Loucy (cell line): Measurements from ENCODE around the gene POU4F1.

Experiments
- H2AFZ ChIP-seq: fragments of 200-600 bp; sonication (generic); 2 replicates; pipeline ENCODE4 v1.6.0; 2016; ENCODE audit warnings: antibody characterized with exemption, mild to moderate bottlenecking, low read length, moderate library complexity
- H3F3A ChIP-seq: fragments of 200-600 bp; 2 replicates; pipeline ENCODE4 v1.6.0; 2016; ENCODE audit warnings: antibody characterized with exemption, low read depth, mild to moderate bottlenecking
- H3K27me3 ChIP-seq: fragments of 200-600 bp; sonication (generic); 2 replicates; pipeline ENCODE4 v1.6.1; 2014; ENCODE audit warnings: low read length, mild to moderate bottlenecking; ENCODE audit not compliant: insufficient read depth, poor library complexity, severe bottlenecking
- H3K36me3 ChIP-seq: fragments of 200-600 bp; sonication (generic); 2 replicates; pipeline ENCODE4 v1.6.1; 2016; ENCODE audit warnings: low read length; ENCODE audit not compliant: insufficient read depth
- H3K4me1 ChIP-seq: fragments of 200-600 bp; sonication (generic); 2 replicates; pipeline ENCODE4 v1.5.1; 2014; ENCODE audit warnings: low read length, mild to moderate bottlenecking; ENCODE audit not compliant: insufficient read depth, poor library complexity, severe bottlenecking
- H3K4me2 ChIP-seq: fragments of 200-600 bp; sonication (generic); 2 replicates; pipeline ENCODE4 v1.6.0; 2014; ENCODE audit warnings: antibody characterized with exemption, low read length, low read depth, mild to moderate bottlenecking; ENCODE audit not compliant: poor library complexity, severe bottlenecking
- H3K4me3 ChIP-seq: fragments of 200-600 bp; sonication (generic); 2 replicates; pipeline ENCODE4 v1.5.1; 2014; ENCODE audit warnings: low read length, mild to moderate bottlenecking, mixed read lengths; ENCODE audit not compliant: poor library complexity, severe bottlenecking
- H3K79me2 ChIP-seq: fragments of 200-600 bp; sonication (generic); 2 replicates; pipeline ENCODE4 v1.6.1; 2014; ENCODE audit warnings: low read length; ENCODE audit not compliant: insufficient read depth
- H3K9ac ChIP-seq: fragments of 200-600 bp; sonication (generic); 2 replicates; pipeline ENCODE4 v1.6.0; 2014; ENCODE audit warnings: mild to moderate bottlenecking, low read depth, low read length, moderate library complexity; ENCODE audit not compliant: poor library complexity, severe bottlenecking
- H3K9me2 ChIP-seq: fragments of 200-600 bp; sonication (generic); replicated peaks from 2 replicates; pipeline ENCODE4 v1.6.1; 2016; ENCODE audit warnings: low read depth, low read length, mixed read lengths
- H3K9me3 ChIP-seq: fragments of 200-600 bp; sonication (generic); 2 replicates; pipeline ENCODE4 v1.6.1; 2014; ENCODE audit warnings: mild to moderate bottlenecking, antibody characterized with exemption, low read length, low read depth; ENCODE audit not compliant: insufficient read depth
- H4K20me1 ChIP-seq: fragments of 200-600 bp; sonication (generic); 2 replicates; pipeline ENCODE4 v1.6.0; 2014; ENCODE audit warnings: antibody characterized with exemption, low read length, mild to moderate bottlenecking; ENCODE audit not compliant: insufficient read depth, poor library complexity, severe bottlenecking
- CTCF ChIP-seq: fragments of 200-600 bp; sonication (generic); conservative IDR thresholded peaks from 2 replicates; pipeline ENCODE4 v1.5.1; 2014; ENCODE audit warnings: mild to moderate bottlenecking, antibody characterized with exemption, low read length
- EZH2phosphoT487 ChIP-seq: fragments of 200-600 bp; IDR thresholded peaks from 2 replicates; pipeline ENCODE4 v1.6.1; 2018; ENCODE audit warnings: antibody characterized with exemption, mild to moderate bottlenecking, moderate library complexity, borderline replicate concordance

The POU4F1 gene

GRCh38 chr13:78594456-78594975 lies 8.8 kb downstream of the POU4F1 start:
- Histone ChIP-seq H3K4me2 (no peak overlapping the region), H3K4me1 (peaks cover 2% of the 10 kb centered on the region), H3K36me3 (no peaks in the 10 kb centered on the region), H3K27me3 (peaks cover 5% of the 10 kb centered on the region), H2AFZ (no peak overlapping the region), H3K9me3 (no peaks in the 10 kb centered on the region), H3K4me3 (no peak overlapping the region), H3K9me2 (no peaks in the 10 kb centered on the region), H3K79me2 (no peaks in the 10 kb centered on the region), H3F3A (no peaks in the 10 kb centered on the region), H3K9ac (no peak overlapping the region), H4K20me1 (no peaks in the 10 kb centered on the region)
- TF ChIP-seq EZH2phosphoT487 (no peak), CTCF (no peak)

- Histone ChIP-seq H3K9me3 (no peaks in the 10 kb centered on the region), H3F3A (no peaks in the 10 kb centered on the region), H3K4me1 (peaks cover under 1% of the 10 kb centered on the region), H3K36me3 (no peaks in the 10 kb centered on the region), H3K79me2 (no peaks in the 10 kb centered on the region), H3K27me3 (peaks cover 5% of the 10 kb centered on the region), H3K9me2 (no peaks in the 10 kb centered on the region), H2AFZ (no peak overlapping the region), H3K4me2 (no peak overlapping the region), H3K4me3 (no peak overlapping the region), H3K9ac (no peak overlapping the region), H4K20me1 (no peaks in the 10 kb centered on the region)
- TF ChIP-seq EZH2phosphoT487 (no peak), CTCF (no peak)
Measured at GRCh38 chr13:78593652-78594455, 9.5 kb downstream of the POU4F1 start.

- TF ChIP-seq CTCF (no peak), EZH2phosphoT487 (no peak)
- Histone ChIP-seq H3K9me3 (no peaks in the 10 kb centered on the region), H3K36me3 (no peaks in the 10 kb centered on the region), H3K79me2 (no peaks in the 10 kb centered on the region), H3K9ac (no peak overlapping the region), H3K4me3 (no peak overlapping the region), H2AFZ (no peak overlapping the region), H4K20me1 (no peaks in the 10 kb centered on the region), H3K27me3 (peaks cover 5% of the 10 kb centered on the region), H3K4me2 (no peak overlapping the region), H3K9me2 (no peaks in the 10 kb centered on the region), H3F3A (no peaks in the 10 kb centered on the region), H3K4me1 (no peaks in the 10 kb centered on the region)
Measured at GRCh38 chr13:78593129-78593528, 10.2 kb downstream of the POU4F1 start.
